Measurements from ENCODE around the gene PPFIA4. TPM values are rescaled to one million over a fixed set of nuclear protein-coding genes. Genes with fewer than 3 reads are reported as not detected.

The PPFIA4 gene
- total RNA-seq, 1 experiment from 2014 or later, result 0.08 TPM

DNA sequence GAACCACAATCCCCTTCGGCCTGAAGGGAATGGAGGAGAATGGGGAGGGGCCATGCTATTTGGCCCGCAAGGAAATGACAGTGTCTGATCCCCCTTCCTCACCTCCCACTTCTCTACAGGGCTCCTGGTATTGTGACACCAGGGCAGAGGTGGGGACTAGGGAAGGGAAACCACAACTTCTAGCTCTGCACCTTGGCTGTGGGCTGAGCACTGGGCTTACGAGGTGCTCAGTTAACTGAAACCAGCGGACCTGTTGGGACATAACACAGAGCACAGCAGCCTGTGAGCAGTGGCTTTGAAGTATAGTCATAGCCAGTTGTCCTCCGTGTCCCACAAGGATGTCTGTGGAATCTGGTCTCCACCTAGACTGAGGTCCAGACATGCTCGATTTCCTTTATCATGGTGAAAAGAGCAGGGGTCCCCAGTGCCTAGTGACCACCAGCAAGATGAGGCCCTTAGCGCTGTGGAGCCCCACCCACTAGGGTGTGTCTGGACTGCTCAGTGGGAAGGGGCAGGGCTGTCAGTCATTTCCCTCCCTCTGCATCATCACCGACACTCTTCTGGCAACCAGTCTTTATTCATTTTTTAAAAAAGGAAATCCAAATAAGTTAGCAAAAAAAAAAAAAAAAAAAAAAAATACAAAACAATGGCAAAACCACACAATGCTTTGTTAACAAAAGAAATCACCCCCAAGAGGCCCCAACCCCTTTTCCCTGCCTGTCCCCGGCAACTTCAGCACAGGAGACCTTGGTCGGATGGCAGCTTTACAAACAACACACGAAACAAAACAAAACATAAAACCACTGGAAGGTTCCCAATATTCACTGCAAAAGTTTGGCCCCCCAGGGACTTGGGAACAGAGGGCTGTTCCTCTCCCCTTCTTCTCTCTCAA is 56.5 kb downstream of the PPFIA4 start:
- DNase-seq (ENCODE audit: low spot score), result no peak

DNA sequence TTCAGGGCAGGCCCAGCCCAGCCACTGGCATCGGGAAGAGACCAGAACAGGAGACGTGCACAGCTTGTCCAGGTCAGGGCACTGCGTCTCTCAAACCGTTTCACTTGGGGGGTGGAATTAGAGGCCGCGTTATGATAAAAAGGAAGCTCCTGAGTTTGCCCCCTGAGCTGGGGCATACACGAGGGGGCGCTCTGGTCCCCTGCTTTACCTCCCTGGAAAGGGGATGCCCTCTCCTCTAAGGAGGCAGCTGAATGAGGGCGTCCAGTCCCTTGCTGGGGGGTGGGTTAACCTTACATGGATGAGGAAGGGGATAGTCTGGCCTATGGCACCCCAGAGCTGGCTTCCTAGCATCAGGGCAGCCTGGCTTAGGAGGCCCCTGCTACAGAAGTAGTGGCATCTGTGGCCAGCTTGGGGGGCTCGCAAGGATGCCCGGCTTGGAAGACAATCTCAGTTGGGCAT is 57.2 kb downstream of the PPFIA4 start:
- no peak for DNase-seq (ENCODE audit: low spot score)

DNA sequence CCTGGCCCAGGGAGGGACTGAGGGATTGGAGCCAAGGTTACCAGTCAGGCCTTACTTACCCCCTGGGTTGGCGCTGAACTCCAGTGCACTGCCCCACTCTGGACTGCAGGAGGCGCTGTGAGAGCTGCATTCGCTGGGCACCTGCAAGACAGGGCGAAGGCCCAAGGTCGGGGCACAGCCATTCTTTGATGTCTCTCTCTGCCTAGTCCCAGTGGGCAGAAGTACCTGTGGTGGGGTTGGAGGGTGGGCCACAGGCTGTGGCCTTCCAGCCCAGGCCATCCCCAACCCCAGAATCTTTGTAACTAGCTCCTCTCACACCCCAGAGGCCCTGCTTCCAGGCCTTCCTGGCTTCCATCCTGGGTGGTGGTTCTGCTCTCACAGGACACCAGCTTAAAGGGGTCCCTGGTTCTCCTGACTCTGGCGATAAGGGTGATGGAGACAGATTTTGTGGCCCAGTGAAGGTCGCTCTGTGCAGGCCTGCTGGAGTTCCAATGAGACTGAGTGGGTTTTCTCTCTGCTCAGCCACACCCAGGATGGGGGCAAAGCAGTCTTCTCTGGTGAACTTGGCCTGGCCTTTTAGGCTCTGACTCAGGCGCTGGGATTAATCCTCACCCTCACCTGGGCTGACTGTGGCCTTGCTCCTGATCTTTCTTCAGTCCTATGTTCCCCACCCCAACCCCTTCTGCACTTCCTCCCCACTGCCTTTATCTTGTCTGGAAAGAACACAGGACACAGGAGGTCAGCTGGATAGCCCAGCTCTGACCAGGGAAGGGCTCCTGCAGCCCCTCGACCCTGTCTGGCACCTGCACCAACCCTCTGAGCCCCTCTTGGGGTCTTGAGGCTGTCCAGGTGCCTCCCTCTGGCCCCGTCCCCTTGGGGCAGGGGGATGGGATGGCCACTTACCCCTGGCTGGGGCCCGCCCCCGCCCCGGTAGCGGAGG is 58.6 kb downstream of the PPFIA4 start:
- peak; percentile 44 for DNase-seq (ENCODE audit: low spot score)

DNA sequence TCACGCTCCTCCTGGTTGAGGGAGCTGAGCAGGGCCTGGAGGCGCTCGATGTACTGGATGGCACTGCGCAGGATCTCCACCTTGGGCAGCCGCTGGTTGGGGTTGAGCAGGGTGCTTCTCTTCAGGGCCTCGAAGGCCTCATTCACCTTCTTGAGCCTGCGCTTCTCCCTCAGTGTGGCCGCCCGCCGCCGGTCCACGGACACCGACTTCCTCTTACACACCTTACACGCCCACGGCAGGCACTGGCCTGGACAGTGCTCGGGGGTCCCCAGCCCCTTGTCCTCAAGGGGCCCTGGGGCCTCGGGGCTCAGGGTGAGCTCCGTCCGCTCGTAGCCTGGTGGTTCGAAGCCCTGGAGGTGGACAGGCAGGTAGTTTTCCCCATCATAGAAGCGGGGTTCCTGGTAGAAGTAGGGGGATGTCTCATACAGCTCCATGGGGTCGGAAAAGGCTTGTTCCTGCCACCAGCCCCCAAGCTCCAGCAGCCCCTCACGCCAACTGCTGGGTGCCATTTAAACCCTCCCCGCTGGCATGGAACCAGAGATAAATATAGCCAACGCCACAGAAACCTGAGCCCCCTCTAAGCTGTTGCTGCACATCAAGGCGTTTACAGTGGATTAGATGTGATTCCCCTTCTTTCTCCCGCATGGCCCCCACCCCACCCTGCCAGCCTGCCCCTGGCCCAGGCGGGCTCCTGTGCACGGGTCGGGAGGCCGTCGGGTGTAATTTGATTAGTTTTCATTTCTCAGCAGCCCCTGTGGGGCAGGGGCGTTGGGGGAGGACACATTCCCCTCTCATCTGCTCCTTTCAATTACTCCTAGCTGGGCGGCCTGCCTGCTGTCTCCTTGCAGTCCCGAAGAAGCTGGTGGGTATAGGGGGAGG is 59.5 kb downstream of the PPFIA4 start, which contains the start of gene MYOG:
TSS of gene MYOG (minus strand) at position 485 of the 879 bp plus-strand sequence. CDS start at position 434, 51 bp downstream.
- no peak for DNase-seq (ENCODE audit: low spot score)

DNA sequence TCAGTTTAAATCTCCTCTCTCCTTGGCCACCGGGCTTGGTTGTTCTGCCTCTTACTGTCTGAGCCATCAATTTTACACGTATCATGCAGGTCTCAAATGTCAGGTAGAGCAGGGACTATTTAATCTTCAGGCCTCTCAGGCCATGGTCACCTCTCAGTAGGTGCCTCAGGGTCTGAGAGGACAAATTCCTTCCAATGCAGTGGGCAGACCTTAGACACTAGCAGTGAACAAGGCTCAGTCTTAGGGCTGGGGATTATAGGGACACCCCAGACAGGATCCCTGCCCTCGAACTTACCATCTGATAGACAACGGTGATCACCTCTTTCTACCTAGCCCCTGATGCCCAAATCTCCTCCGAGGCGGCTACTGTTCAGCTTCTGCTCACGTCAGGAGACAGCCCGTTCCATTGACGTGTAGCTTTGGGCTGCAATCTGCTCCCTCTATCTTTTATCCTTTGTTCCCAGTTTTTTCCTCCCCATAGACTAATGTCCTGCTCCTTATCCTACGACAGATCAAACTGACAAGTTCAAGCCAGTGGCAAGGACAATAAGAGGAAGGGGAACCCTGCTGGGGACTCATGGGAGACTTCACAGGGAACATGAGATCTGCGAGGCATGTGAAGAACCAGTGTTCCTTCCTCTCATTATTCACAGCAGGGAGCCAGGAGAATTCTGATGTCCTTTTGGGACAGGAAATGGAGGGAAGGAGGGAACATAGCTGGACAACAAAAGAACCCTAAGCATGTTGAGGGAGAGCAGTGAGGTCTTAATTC is 60.9 kb downstream of the PPFIA4 start:
- no peak for DNase-seq (ENCODE audit: low spot score)

DNA sequence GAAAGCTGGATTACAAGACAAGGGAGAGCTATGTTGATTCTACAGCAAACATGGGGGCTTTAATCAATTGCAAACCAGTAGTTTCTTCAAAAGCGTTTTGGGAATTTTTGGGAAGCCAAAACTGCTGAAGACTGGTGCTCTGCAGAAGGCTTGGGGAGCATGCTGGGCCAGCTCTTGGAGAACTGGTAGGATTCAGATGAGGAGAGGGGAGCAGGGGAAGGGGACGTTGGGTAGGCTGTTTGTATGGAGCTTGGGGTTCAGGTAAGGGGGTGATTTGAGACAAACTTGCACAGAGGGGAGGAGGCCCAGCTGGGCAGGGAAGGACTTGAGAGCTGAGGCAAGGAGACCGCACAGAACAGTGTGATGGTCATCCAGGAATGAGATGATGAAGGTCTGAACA is 62.1 kb downstream of the PPFIA4 start:
- DNase-seq (ENCODE audit: low spot score), result no peak

DNA sequence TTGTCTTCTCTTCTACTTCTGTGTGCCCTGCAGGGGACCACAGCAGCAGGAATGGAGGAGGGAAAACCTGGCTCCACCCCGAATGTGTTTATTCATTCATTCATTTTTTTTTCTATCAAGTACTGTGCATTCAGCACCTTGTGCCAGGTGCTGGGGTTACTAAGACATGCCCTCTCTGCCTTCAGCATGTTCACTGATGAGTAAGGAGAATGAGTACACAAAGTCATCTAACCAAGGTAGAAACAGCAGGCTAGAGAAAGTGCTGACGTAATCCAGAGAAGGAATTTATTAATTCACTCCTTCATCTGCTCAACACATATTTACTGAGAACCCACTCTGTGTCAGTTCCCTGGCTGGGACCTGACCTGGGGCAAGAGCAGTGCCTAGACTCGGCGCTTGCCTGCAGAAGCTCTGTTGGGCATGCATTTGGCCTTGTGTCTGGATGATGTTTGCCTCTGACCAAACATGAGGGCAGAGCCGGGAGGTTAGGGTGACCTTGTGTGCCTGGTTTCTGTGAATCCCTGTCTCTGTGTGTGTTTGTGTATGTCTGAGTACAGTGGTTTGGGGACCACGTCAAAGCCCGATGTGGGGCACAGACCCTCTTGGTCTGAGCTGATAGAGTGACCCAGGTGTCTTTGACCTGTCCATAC is 62.8 kb downstream of the PPFIA4 start:
- no peak for DNase-seq (ENCODE audit: low spot score)

DNA sequence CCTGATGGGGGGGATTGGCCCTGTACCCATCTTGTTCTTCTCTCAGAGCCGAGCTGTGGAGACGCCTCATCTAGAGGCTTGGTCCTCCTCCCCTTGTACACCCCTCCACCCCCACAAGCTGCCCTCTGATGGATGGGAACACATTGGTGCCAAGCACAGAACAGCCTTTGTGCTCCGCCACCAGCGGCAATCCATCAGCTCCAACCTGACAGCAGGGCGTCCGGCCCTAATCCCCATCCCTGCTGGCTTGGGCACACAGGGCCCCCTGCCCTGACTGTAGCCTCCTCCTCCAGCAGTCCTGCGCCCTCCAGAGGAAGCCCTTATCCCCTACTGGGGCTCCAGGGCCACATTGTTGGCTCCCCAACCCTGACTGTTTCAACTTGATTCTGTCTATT is 63.4 kb downstream of the PPFIA4 start:
- DNase-seq (ENCODE audit: low spot score), result no peak

DNA sequence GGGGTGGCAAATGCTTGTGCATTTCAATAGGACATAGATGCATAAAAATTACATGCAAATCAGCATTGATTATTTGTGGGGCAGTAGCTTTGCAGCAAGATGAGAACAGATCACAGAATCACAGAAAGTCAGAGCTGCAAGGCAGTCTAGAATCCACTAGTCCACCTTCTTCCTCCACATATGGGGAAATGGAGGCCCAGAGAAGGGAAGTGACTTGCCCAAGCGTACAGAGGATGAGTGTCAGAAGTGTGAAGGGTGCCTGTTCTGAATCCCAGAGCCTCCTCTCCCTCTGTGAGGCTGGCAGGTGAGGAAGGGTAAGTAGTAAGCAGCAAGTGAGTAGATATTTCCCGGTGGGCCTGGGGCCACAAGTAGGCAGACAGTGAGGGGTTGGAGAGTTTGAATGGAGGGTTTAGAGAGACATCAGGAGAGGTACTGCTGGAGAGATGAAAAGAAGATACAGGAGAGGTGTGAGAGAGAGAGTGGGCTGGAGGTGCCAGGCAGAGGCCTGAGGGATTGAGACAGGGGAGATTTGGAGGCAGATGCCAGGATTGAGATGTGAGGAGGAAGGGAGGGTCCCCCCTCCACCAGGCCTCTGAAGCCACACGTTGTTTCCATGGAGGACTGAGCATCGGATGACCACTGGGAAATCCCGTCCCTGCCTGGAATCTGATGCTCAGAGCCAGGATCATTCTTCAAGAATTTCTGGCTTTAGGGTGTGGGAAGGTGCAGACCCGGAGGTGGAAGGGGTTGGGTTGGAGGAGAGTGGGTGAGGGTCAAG is 64.3 kb downstream of the PPFIA4 start:
- DNase-seq (ENCODE audit: low spot score), result no peak

DNA sequence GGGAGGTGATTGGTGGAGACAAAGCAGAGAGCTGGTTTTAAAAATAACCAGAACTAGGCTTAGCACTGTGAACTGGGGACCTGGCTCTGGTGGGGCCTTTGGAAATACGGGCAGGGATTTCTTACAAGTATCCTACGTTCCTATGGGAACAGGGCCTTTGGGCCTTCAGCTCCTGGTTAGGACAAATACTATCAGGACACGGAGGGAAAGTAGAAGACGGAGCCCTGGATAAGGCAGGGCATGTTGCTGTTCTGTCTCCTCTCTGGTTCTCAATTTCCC is 64.8 kb downstream of the PPFIA4 start:
- DNase-seq (ENCODE audit: low spot score), result no peak

DNA sequence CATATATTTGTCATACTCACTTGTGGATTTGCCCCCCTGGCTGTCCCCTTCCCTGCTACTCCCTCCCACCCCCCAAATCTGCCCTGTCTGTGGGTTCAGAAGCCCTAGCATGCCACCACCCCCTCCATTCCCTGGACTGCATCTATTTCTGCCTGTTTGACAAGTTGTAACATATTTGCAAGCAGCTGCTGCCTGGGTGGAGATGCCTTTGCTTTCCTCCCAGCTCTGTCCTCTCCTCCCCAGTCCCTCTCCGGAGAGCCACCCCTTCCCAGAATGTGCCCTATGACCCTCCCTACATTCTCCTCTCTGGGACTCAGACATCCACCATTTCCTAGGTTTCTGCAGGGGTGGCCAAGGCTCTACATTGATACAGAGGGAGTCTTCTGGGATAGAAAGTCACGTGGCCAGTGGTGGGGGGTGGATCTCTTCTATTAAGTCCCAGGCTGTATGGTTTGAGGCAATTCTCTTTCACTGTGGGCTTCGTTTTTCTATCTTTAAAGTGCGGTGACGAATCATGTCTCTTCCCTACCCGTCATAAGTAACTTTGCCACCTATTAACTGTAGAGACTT is 65.6 kb downstream of the PPFIA4 start:
- no peak for DNase-seq (ENCODE audit: low spot score)

DNA sequence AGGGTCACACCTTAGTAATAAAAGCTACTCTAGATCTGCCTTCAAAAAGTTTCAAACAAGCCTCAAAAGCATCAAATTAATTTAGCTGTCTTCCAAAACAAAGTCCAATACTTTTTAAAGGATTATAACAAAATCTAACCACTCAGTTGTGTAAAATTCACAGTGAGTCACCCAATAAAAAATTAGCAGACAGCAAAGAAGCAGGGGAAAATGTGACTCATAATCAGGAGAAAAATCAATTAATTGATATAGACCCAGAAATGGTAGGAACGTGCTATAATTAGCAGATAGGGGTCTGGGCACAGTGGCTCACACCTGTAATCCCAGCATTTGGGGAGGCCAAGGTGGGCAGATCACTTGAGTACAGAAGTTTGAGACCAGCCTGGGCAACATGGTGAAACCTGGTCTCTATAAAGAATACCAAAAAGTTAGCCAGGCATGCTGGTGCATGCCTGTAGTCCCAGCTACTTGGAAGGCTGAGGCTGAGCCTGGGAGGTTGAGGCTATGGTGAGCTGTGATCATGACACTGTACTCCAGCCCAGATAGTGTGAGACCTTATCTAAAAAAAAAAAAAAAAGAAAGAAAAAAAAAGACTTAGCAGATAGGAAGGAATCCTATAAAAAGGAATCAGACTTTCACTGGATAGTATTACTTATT is 67.6 kb downstream of the PPFIA4 start:
- no peak for DNase-seq (ENCODE audit: low spot score)

DNA sequence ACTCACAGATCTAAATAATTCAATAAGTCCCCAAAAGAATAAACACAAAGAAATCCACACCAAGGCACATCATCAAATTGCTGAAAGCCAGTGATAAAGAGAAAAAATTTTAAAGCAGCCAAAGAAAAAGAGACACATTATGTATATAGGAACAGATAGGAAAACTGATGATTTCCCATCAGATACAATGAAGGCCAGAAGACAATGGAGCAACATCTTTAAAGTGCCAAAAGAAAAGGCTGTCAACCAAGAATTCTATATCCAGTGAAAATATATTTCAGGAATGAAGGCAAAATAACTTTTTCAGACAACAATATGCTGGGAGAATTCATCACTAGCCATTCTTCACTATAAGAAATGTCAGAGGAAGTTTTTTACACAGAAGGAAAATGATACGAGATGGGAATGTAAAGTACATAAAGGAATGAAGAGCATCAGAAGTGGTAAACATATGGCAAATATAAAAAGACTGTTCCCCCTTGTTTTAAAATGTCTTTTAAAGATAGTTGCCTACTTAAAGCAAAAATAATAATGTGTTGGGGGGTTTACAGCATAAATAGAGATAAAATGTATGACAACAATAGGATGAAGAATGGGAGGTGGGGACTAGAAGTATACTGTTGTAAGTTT is 68.9 kb downstream of the PPFIA4 start:
- no peak for DNase-seq (ENCODE audit: low spot score)

DNA sequence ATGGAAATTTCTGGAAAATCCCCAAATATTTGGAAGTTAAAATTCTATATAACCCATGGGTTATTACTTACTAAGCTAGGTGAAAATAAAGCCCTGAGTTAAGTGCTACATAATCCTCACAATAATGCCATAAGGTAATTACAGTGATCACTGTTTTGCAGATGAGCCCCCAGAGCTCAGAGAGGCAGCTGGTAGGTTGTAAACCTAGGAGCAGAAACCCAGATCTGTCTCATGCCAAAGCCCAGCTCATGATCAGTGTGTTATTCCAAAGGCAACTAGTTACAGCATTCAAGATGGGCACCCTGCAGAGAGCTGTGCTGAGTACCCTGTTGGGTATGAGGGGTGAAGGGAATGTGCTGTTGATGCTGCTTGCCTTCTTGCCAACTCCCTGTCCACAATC is 70.3 kb downstream of the PPFIA4 start:
- DNase-seq (ENCODE audit: low spot score), result no peak

DNA sequence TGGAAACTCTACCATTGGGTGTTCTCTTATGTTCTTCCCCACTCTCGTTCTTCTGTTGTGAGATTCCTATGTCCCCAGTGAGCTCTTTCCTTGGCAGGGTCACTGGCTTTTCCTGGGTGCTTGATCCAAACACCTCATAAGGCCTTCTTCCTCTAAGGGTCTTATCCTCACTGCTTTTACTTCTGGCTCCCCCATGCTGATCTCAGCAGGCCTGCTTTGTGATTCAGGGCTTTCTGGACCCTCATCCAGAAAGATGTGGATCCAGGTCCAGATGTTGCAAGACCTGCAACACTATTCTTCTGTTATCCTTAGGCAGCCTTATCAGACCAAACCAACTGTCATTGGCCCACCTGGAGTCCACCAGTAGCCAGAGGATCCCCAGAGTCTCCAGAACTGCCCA is 70.7 kb downstream of the PPFIA4 start:
- no peak for DNase-seq (ENCODE audit: low spot score)

DNA sequence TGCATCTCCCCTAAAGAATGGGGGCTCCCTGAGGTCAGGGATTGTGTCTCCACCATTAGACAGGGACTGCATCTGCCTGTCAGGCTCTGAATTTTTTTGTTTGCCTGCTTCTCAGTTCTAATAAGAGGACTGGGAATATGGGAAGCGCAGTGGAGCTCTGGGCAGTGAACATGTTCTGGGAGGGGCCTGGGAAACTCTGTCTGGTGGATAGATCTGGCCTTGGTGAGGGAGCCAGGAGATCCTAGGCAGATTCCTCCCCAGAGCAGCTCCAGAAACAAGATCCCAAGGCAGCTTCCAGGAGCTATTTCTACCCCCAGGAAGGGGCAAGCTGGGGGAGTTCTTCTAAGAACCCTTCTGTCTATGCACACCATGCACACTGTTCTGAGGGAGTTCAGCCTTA is 72.2 kb downstream of the PPFIA4 start:
- DNase-seq (ENCODE audit: low spot score), result no peak

DNA sequence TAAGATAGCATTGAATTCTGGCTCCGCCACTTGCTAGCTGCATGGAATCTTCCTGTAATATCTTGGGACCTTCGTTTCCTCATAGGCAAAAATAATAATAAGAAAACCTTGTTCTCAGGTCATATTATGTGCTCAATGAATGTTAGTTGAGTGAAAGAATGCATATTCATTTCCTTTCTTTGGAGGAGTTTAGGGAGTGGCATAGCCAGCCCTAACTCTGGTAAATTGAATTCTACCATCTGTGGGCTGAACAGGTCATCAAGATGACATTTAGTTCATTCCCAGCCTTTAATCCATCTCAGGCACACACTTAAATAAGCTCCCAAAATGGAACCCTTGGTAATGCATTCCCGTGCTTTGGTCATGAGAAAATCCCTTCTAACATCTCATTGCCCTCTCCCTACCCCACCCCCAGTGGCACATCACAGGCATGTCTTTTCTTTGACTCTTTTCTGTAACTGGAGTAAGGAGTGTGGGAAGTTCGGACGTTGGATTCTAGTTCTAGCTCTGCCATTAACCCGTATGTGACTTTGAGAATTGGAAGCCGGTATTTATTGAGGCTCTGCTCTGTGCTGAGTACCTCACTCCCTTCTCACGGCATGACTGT is 72.7 kb downstream of the PPFIA4 start:
- no peak for DNase-seq (ENCODE audit: low spot score)
